Cardiac fibroblast (primary cell): ENCODE measurements around the gene PFKFB2.
A peak's percentile ranks its signal among the peaks of the same experiment; 100 is the strongest.

ENCODE experiments used
- DNase-seq, 2 donors: peaks; one replicate each; pipeline versions ENCODE4 v3.0.0 to v3.0.0-alpha.2; 2010; ENCODE audit warnings: low read depth in 2 of 2
- H3K4me3 ChIP-seq, 2 donors: replicated peaks in 1 of 2; 1 replicate in 1 of 2; 2 replicates in 1 of 2; pipeline ENCODE4 v1.5.1; 2011; ENCODE audit warnings: low read depth in 2 of 2, low read length in 2 of 2, mild to moderate bottlenecking in 2 of 2, moderate library complexity in 1 of 2
- CTCF ChIP-seq: IDR thresholded peaks from one replicate; pipeline ENCODE4 v1.5.1; 2011; ENCODE audit warnings: low read depth, mild to moderate bottlenecking, low read length, inconsistent platforms

PFKFB2 gene

GRCh38 chr1:207101720-207102119 lies 48.6 kb downstream of the PFKFB2 start:
- no peak for TF ChIP-seq CTCF
- DNase-seq, result no peak
- H3K4me3 ChIP-seq, result no peak overlapping the region

- no peak for TF ChIP-seq CTCF
- DNase-seq, result no peak
- no peak overlapping the region for H3K4me3 ChIP-seq
These were observed 49.1 kb downstream of the PFKFB2 start for GRCh38 chr1:207102146-207102545.

GRCh38 chr1:207102659-207103058 lies 49.6 kb downstream of the PFKFB2 start:
- no peak for TF ChIP-seq CTCF
- DNase-seq, result no peak
- H3K4me3 ChIP-seq, result no peak overlapping the region

- no peak for TF ChIP-seq CTCF
- no peak for DNase-seq
- no peak within 1 kb of the TSS for H3K4me3 ChIP-seq
These were observed 50.9 kb downstream of the PFKFB2 start, which contains the start of gene C4BPA for GRCh38 chr1:207103892-207104373. TSS of gene C4BPA (plus strand) at chr1:207104233. CDS start at chr1:207113026, 8,793 bp downstream.

- no peak overlapping the region for H3K4me3 ChIP-seq
- TF ChIP-seq CTCF, result no peak
- no peak for DNase-seq
These were observed 55.9 kb downstream of the PFKFB2 start for GRCh38 chr1:207109004-207109403.

- DNase-seq, result no peak
- H3K4me3 ChIP-seq, result no peak overlapping the region
- no peak for TF ChIP-seq CTCF
These were observed 59.7 kb downstream of the PFKFB2 start for GRCh38 chr1:207112616-207113296.

GRCh38 chr1:207115269-207115668 lies 62.2 kb downstream of the PFKFB2 start:
- no peak for TF ChIP-seq CTCF
- no peak overlapping the region for H3K4me3 ChIP-seq
- DNase-seq, result peak; percentile 5 to 18
